ENCODE data around the gene CARD11.

CARD11 gene

GRCh38 chr7:2962865-2963264 is 80.8 kb downstream of the CARD11 start:
- TF ChIP-seq POLR2AphosphoS5 (IDR thresholded peaks at IDR 0.05; ENCODE audit: low read depth, low read length) (no peak), REST (IDR thresholded peaks at IDR 0.05; ENCODE audit: insufficient read depth in 1 of 2, low read depth in 2 of 2, low read length in 2 of 2) (no peak), SIN3A (IDR thresholded peaks at IDR 0.05; ENCODE audit: borderline replicate concordance, insufficient read depth, low read length) (no peak), TAF1 (IDR thresholded peaks at IDR 0.05; ENCODE audit: borderline replicate concordance, insufficient read depth, low read length) (no peak), FOXP2 (optimal IDR thresholded peaks at IDR 0.05; ENCODE audit: borderline replicate concordance, extremely low read depth, extremely low read length, insufficient read depth) (no peak)

- TF ChIP-seq SIN3A (IDR thresholded peaks at IDR 0.05; ENCODE audit: borderline replicate concordance, insufficient read depth, low read length) (no peak), TAF1 (IDR thresholded peaks at IDR 0.05; ENCODE audit: borderline replicate concordance, insufficient read depth, low read length) (no peak), REST (IDR thresholded peaks at IDR 0.05; ENCODE audit: insufficient read depth in 1 of 2, low read depth in 2 of 2, low read length in 2 of 2) (no peak), POLR2AphosphoS5 (IDR thresholded peaks at IDR 0.05; ENCODE audit: low read depth, low read length) (no peak), FOXP2 (optimal IDR thresholded peaks at IDR 0.05; ENCODE audit: borderline replicate concordance, extremely low read depth, extremely low read length, insufficient read depth) (no peak)
Observed at GRCh38 chr7:2959828-2960599, 83.7 kb downstream of the CARD11 start.

- no peak for TF ChIP-seq POLR2AphosphoS5 (IDR thresholded peaks at IDR 0.05; ENCODE audit: low read depth, low read length)
- no peak for TF ChIP-seq TAF1 (IDR thresholded peaks at IDR 0.05; ENCODE audit: borderline replicate concordance, insufficient read depth, low read length)
- no peak for TF ChIP-seq REST (IDR thresholded peaks at IDR 0.05; ENCODE audit: insufficient read depth in 1 of 2, low read depth in 2 of 2, low read length in 2 of 2)
- TF ChIP-seq FOXP2 (optimal IDR thresholded peaks at IDR 0.05; ENCODE audit: borderline replicate concordance, extremely low read depth, extremely low read length, insufficient read depth), result no peak
- TF ChIP-seq SIN3A (IDR thresholded peaks at IDR 0.05; ENCODE audit: borderline replicate concordance, insufficient read depth, low read length), result no peak
Observed at GRCh38 chr7:2959103-2959680, 84.5 kb downstream of the CARD11 start.

- TF ChIP-seq SIN3A (IDR thresholded peaks at IDR 0.05; ENCODE audit: borderline replicate concordance, insufficient read depth, low read length) (no peak), POLR2AphosphoS5 (IDR thresholded peaks at IDR 0.05; ENCODE audit: low read depth, low read length) (no peak), FOXP2 (optimal IDR thresholded peaks at IDR 0.05; ENCODE audit: borderline replicate concordance, extremely low read depth, extremely low read length, insufficient read depth) (no peak), TAF1 (IDR thresholded peaks at IDR 0.05; ENCODE audit: borderline replicate concordance, insufficient read depth, low read length) (no peak), REST (IDR thresholded peaks at IDR 0.05; ENCODE audit: insufficient read depth in 1 of 2, low read depth in 2 of 2, low read length in 2 of 2) (no peak)
Observed at GRCh38 chr7:2958416-2959102, 85.1 kb downstream of the CARD11 start.

Measured in PFSK-1 (cell line).